K562 (cell line): ENCODE results near the gene ZFAND2B. TPM values are rescaled to one million over a fixed set of nuclear protein-coding genes. Genes with fewer than 3 reads are reported as not detected.

Source experiments
- MGA ChIP-seq: fragments of 450-650 bp; IDR thresholded peaks from 2 replicates; pipeline ENCODE4 v1.6.1; 2016; ENCODE audit warnings: mild to moderate bottlenecking, moderate library complexity
- MXI1 ChIP-seq: IDR thresholded peaks from 2 replicates; pipeline ENCODE4 v1.6.1; 2011; ENCODE audit warnings: low read depth, mild to moderate bottlenecking, improper control_type of control experiment, low read length
- MYC ChIP-seq, 2 experiments: fragments of 250-450 bp in 1 of 2; sonication (Bioruptor Pico) in 1 of 2; IDR thresholded peaks; 2 replicates each; pipeline versions ENCODE4 v1.5.1 to v1.6.1; 2012 to 2021; ENCODE audit warnings: low read depth in 2 of 2, borderline replicate concordance in 1 of 2, improper control_type of control experiment in 1 of 2, low read length in 1 of 2, mild to moderate bottlenecking in 1 of 2, moderate library complexity in 1 of 2
- NRF1 ChIP-seq, 2 experiments: fragments of 450-650 bp; IDR thresholded peaks in 1 of 2; conservative IDR thresholded peaks in 1 of 2; 2 replicates each; pipeline ENCODE4 v1.6.1; 2014; ENCODE audit warnings: mild to moderate bottlenecking in 2 of 2
- PML ChIP-seq: IDR thresholded peaks from 2 replicates; pipeline ENCODE4 v1.6.1; 2012; ENCODE audit warnings: low read length, inconsistent platforms
- SMAD3 ChIP-seq: fragments of 450-650 bp; formaldehyde crosslinking; conservative IDR thresholded peaks from 2 replicates; pipeline ENCODE4 v1.4.0; 2020; ENCODE audit warnings: mild to moderate bottlenecking
- SRF ChIP-seq, 2 experiments: fragments of 250-450, 450-650 bp in 1 of 2; sonication (Bioruptor Pico) in 1 of 2; sonication (generic) in 1 of 2; formaldehyde crosslinking; IDR thresholded peaks; 2 replicates each; pipeline versions ENCODE4 v1.5.0 to v1.5.1; 2020 to 2022; ENCODE audit warnings: mild to moderate bottlenecking in 1 of 2, missing genetic modification reagents in 1 of 2
- TBP ChIP-seq: optimal IDR thresholded peaks from 2 replicates; pipeline ENCODE3; 2011; ENCODE audit warnings: low read depth, low read length, improper control_type of control experiment
- TRIM25 ChIP-seq: fragments of 450-650 bp; IDR thresholded peaks from 2 replicates; pipeline ENCODE4 v1.7.0; 2016; ENCODE audit warnings: borderline replicate concordance
- VEZF1 ChIP-seq: fragments of 200-800 bp; sonication (Bioruptor generic); IDR thresholded peaks from 2 replicates; pipeline ENCODE4 v1.6.1; 2017; ENCODE audit warnings: missing genetic modification characterization, missing compliant biosample characterization
- ZFP1 ChIP-seq: fragments of 450-650 bp; formaldehyde crosslinking; IDR thresholded peaks from 2 replicates; pipeline ENCODE4 v1.4.0; 2020; ENCODE audit warnings: mild to moderate bottlenecking, mixed read lengths
- polyA plus RNA-seq, 8 experiments: library from polyadenylated mRNA; depleted of rRNA in 4 of 8; stranded (reverse) in 5 of 8; unstranded in 3 of 8; fragments of >200 nt; fragmentation: Nextera tagmentation in 2 of 8; fragmentation: Illumina TruSeq in 1 of 8; extraction: Ambion mirVana in 2 of 8; extraction: Trizol in 1 of 8; gene quantifications; 2 replicates each; pipeline versions ENCODE4 v1.2.1 to v1.2.3, GENCODE V29; 2011 to 2014; ENCODE audit warnings: inconsistent platforms in 1 of 8, missing spikeins in 1 of 8
- total RNA-seq, 7 experiments: library from RNA; depleted of rRNA in 6 of 7; stranded (reverse); fragments of >200 nt in 6 of 7; fragmentation: Illumina TruSeq in 2 of 7; extraction: Trizol in 2 of 7; gene quantifications; 2 replicates each; pipeline versions ENCODE4 v1.2.1 to v1.2.3, GENCODE V29; 2011 to 2021; ENCODE audit warnings: low replicate concordance in 1 of 7

The ZFAND2B gene
- total and polyA plus RNA-seq, 9 of the 15 experiments (the other 6 are each of a cell fraction or from before 2014, with no cell fraction given) = 9.9 to 33.3 (median 26.1) TPM

DNA sequence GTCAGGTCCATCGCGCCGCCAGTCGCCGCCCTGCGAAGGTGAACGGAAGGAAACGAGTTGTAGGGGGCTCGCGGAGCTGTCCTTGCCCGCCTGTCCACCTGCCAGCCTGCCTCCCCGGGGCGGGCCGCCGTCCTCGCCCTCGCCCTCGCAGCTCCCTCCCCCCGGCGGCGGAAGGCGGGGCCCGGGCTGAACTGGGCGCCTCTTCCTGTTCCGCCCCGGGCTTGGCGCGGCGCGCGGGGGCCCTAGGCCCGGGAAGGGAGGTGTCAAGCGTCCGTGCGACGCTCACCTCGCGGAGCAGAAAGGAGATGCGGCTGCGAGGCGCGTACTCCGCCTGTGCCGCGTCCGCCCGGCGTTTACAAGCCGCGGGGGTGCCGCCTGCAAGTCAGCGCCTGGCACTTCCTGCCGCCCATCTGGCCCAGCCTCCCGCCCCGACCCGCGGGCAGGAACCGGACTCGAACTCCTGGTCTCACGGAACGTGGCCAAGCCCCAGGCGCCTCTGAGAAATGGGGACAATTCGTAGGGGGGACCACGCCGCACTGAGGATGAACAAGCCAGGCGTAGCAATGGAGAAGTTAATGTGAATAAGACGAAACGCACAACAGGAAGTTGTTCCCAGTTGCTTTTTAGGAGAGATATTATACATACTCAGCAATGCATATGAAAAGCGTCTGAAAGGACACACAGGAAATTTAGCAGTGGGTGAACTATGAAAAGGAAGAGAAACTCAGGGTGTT is 29.6 kb upstream of the ZFAND2B start, which contains the start of gene CNPPD1 (continued):
- TF ChIP-seq VEZF1 = peak; percentile 97
- TF ChIP-seq NRF1 (conservative IDR thresholded peaks at IDR 0.05 in 1 of 2, IDR thresholded peaks at IDR 0.05 in 1 of 2) = peak in 1 of 2 experiments; percentile 23; a peak in 2 of 4 replicates
- TF ChIP-seq TBP = peak; percentile 43
- no peak for TF ChIP-seq ZFP1
- peak; percentile 47; the same call in 1 of the 2 replicates for TF ChIP-seq PML
- TF ChIP-seq MGA = peak; percentile 88
- TF ChIP-seq MYC (IDR thresholded peaks at IDR 0.05; ENCODE audit: low read depth, low read length) = peak; percentile 49; the same call in 1 of the 2 replicates
- TF ChIP-seq MYC (CRISPR knock-in tag; IDR thresholded peaks at IDR 0.05; ENCODE audit: borderline replicate concordance, low read depth) = no peak
- 0 out of 2 replicates have a peak, but pooled peaks have one; percentile 21 for TF ChIP-seq SMAD3
- no peak for TF ChIP-seq MXI1
- TF ChIP-seq TRIM25 = no peak
- peak in 1 of 2 experiments; percentile 29; a peak in 1 of 4 replicates for TF ChIP-seq SRF (CRISPR knock-in tag; IDR thresholded peaks at IDR 0.05)
